ENCODE results near the gene MED27.

DNA sequence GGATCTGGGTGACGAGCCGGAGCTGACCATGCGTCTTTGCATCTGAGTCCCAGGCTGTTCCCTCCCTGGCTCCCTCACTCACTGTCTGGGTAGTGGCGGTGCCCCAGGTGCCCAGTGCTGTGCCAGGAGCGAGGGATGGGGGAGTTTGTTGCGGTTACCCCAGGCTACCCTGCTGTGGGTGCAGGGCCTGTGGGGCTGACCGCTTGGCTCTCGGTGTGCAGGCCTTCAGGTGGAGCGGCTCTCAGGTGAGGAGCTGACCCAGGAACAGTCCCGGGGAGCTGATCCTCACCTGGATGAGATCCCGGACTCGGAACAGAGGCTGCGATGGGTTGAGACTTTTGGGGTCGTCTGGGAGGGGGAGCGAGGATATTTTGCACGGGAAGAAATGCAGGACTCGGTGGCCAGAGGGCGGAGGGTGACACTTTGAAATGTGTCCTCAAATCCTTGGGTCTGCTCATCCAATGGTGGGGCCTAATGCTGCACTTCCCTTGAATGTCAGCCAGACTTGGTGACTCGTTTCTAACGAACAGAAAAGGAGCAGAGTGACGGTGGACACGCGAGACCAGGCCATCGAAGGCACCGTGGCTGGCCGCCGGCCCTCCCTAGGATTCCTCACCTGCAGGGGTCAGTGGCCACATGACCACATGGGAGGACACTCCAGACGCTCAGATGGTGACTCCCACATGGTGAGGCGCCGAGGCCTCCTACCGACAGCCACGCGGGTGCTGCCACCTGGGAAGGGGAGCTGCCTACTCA is 235.5 kb downstream of the MED27 start:
- TF ChIP-seq, protein P1, sequence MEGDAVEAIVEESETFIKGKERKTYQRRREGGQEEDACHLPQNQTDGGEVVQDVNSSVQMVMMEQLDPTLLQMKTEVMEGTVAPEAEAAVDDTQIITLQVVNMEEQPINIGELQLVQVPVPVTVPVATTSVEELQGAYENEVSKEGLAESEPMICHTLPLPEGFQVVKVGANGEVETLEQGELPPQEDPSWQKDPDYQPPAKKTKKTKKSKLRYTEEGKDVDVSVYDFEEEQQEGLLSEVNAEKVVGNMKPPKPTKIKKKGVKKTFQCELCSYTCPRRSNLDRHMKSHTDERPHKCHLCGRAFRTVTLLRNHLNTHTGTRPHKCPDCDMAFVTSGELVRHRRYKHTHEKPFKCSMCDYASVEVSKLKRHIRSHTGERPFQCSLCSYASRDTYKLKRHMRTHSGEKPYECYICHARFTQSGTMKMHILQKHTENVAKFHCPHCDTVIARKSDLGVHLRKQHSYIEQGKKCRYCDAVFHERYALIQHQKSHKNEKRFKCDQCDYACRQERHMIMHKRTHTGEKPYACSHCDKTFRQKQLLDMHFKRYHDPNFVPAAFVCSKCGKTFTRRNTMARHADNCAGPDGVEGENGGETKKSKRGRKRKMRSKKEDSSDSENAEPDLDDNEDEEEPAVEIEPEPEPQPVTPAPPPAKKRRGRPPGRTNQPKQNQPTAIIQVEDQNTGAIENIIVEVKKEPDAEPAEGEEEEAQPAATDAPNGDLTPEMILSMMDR (IDR thresholded peaks at IDR 0.05; ENCODE audit: insufficient read depth, low read length), result no peak
- no peak for TF ChIP-seq POLR2AphosphoS5 (IDR thresholded peaks at IDR 0.05; ENCODE audit: low read depth)
- TF ChIP-seq GABPA (IDR thresholded peaks at IDR 0.05; ENCODE audit: low read depth), result no peak

Data from HL-60 (cell line).